Esophagus muscularis mucosa (tissue), 4 donors: ENCODE measurements around the gene IMPA2. TPM values are rescaled to one million over a fixed set of nuclear protein-coding genes. Genes with fewer than 3 reads are reported as not detected.

Experiments
- DNase-seq: peaks from one replicate; pipeline ENCODE4 v3.0.0-alpha.2; 2017; ENCODE audit errors: extremely low spot score
- H3K27ac ChIP-seq, 4 donors: fragments of 200-600 bp; sonication (generic); replicated peaks in 1 of 4; 1 replicate in 3 of 4; 2 replicates in 1 of 4; pipeline ENCODE4 v1.5.1; 2016 to 2019; ENCODE audit warnings: mild to moderate bottlenecking in 1 of 4
- H3K27me3 ChIP-seq, 4 donors: fragments of 200-600 bp; sonication (generic); one replicate each; pipeline versions ENCODE4 v1.5.1 to v1.6.0; 2016 to 2019
- H3K36me3 ChIP-seq, 4 donors: fragments of 200-600 bp; sonication (generic); one replicate each; pipeline ENCODE4 v1.5.1; 2016 to 2019
- H3K4me1 ChIP-seq, 4 donors: fragments of 200-600 bp; sonication (generic); one replicate each; pipeline ENCODE4 v1.5.1; 2016 to 2019
- H3K4me3 ChIP-seq, 4 donors: fragments of 200-600 bp; sonication (generic); 1 replicate in 2 of 4; 2 replicates in 2 of 4; pipeline ENCODE4 v1.5.1; 2016 to 2019; ENCODE audit warnings: mild to moderate bottlenecking in 4 of 4, moderate library complexity in 1 of 4
- H3K9me3 ChIP-seq, 4 donors: fragments of 200-600 bp; sonication (generic); 1 replicate in 3 of 4; 2 replicates in 1 of 4; pipeline ENCODE4 v1.5.1; 2016 to 2019
- CTCF ChIP-seq, 3 experiments: fragments of 200-600 bp in 2 of 3; fragments of 450-650 bp in 1 of 3; sonication (generic) in 2 of 3; IDR thresholded peaks; one replicate each; pipeline ENCODE4 v1.5.1; 2017 to 2019; ENCODE audit warnings: antibody characterized with exemption in 3 of 3, mild to moderate bottlenecking in 2 of 3, moderate library complexity in 1 of 3
- EP300 ChIP-seq: sonication (generic); formaldehyde crosslinking; IDR thresholded peaks from one replicate; pipeline ENCODE4 v1.6.1; 2017; ENCODE audit warnings: antibody characterized with exemption
- POLR2A ChIP-seq: fragments of 450-650 bp; IDR thresholded peaks from one replicate; pipeline ENCODE4 v1.6.1; 2017; ENCODE audit warnings: antibody characterized with exemption, moderate library complexity, mild to moderate bottlenecking, low read depth
- POLR2AphosphoS5 ChIP-seq, 2 donors: sonication (generic); formaldehyde crosslinking; IDR thresholded peaks; one replicate each; pipeline ENCODE4 v1.6.1; 2017; ENCODE audit warnings: antibody characterized with exemption in 2 of 2
- WGBS: methylation state at CpG from one replicate; pipeline ENCODE4 v1.1.5; 2018; 5-methylcytosine and 5-hydroxymethylcytosine counted together
- intact Hi-C: fragments of 100-400 bp; cut with DNase I; formaldehyde crosslinking; loops from one replicate; pipeline ENCODE4 v1.15.1; 2023
- total RNA-seq, 4 donors: library from RNA; depleted of rRNA; stranded (reverse); fragments of >200 nt; gene quantifications; one replicate each; pipeline versions ENCODE4 v1.1.0 to v1.2.1, GENCODE V29; 2016

The IMPA2 gene
- total RNA-seq, 4 donors from 2014 or later, result 90.1 to 317 (median 165) TPM

GRCh38 chr18:11991021-11991795, 9.9 kb downstream of the IMPA2 start:
- no peak for DNase-seq
- H3K4me1 ChIP-seq, result peaks cover 54 to 82% (median 63%) of the 10 kb centered on the region in 4 donors
- H3K4me3 ChIP-seq, result no peak overlapping the region
- WGBS, result 86% methylated on average over 19 of the region's 19 CpGs
- intact Hi-C loops, result no loop called here
- no peaks in the 10 kb centered on the region for H3K27me3 ChIP-seq
- no peaks in the 10 kb centered on the region for H3K9me3 ChIP-seq
- TF ChIP-seq POLR2A (no peak), CTCF (IDR thresholded peaks at IDR 0.05) (no peak), EP300 (no peak), POLR2AphosphoS5 (IDR thresholded peaks at IDR 0.05) (no peak)
- H3K27ac ChIP-seq, result peak overlapping the region in 1 of 4 donors; percentile 6
- H3K36me3 ChIP-seq, result no peaks in the 10 kb centered on the region

DNA sequence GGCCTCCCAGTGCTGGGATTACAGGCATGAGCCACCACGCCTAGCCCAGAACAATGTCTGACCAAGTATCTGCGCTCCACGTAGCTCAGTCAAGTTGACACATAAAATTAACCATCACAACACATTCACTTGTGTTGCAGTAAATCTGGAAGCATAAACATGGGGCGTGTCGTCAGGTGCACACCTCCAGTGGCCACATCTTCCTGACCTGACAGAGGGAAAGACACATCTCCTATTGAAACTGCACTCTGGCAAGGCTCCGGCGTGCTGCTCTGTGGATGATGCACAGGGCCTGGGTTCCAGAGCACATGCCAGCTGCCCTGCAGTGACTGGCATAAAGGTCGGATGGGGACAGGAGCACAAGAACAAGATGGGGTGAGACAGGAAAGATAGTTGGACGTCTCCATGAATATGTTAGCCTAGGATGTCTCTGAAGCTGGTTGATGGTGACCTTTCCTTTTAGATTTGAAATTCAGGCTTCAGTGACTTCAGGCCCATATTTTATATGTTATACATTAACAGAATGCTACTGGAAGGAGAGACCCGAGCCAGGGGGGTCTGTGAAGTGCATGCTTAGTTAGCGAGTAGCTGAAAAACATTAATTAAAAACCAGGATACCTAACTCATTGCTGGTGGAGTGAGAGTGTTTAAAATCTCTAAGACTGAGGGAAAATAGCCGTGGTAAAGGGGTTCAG, 10.9 kb downstream of the IMPA2 start:
- Histone ChIP-seq H3K4me1 (peaks cover 54 to 82% (median 62%) of the 10 kb centered on the region in 4 donors), H3K9me3 (no peaks in the 10 kb centered on the region)

GRCh38 chr18:11993264-11993916, 12.1 kb downstream of the IMPA2 start:
- TF ChIP-seq EP300 (no peak), POLR2A (no peak), CTCF (IDR thresholded peaks at IDR 0.05) (no peak), POLR2AphosphoS5 (IDR thresholded peaks at IDR 0.05) (no peak)
- Histone ChIP-seq H3K4me3 (no peak overlapping the region), H3K4me1 (peaks cover 55 to 82% (median 63%) of the 10 kb centered on the region in 4 donors), H3K27me3 (no peaks in the 10 kb centered on the region), H3K27ac (peak overlapping the region in 2 of 4 donors; percentile 51 to 77), H3K36me3 (no peaks in the 10 kb centered on the region), H3K9me3 (no peaks in the 10 kb centered on the region)
- no peak for DNase-seq
- intact Hi-C loops, result no loop called here
- 89% methylated on average over 4 of the region's 11 CpGs for WGBS

More for the DNA sequence above, 10.9 kb downstream of the IMPA2 start:
- peak overlapping the region in 1 of 4 donors; percentile 6 for H3K27ac ChIP-seq
- 88% methylated on average over 12 of the region's 12 CpGs for WGBS
- no peak for DNase-seq
- no peaks in the 10 kb centered on the region for H3K27me3 ChIP-seq
- H3K36me3 ChIP-seq, result no peaks in the 10 kb centered on the region
- TF ChIP-seq CTCF (IDR thresholded peaks at IDR 0.05) (no peak), EP300 (no peak), POLR2AphosphoS5 (IDR thresholded peaks at IDR 0.05) (no peak), POLR2A (no peak)
- no peak overlapping the region for H3K4me3 ChIP-seq
- intact Hi-C loops, result no loop called here

DNA sequence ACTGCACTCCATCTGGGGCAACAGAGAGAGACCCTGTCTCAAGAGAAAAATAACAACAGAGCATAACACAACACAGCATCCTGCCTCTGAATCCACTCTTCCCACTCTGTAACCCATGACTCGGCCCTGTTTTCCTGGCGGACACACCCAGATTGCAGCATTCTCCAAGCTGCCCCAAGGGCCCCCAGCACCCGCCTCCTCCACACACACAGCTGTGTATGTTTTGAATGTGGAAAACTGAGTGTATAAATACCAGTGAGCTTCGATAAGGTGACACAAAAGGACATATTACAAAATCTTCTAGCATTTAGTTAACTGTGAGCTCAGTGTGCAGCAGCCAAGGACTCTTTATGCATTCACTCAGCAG, 13.0 kb downstream of the IMPA2 start:
- DNase-seq, result no peak

More for the DNA sequence above, 13.0 kb downstream of the IMPA2 start:
- WGBS, result 31% methylated on average over 4 of the region's 4 CpGs
- Histone ChIP-seq H3K4me1 (peaks cover 50 to 81% (median 58%) of the 10 kb centered on the region in 4 donors), H3K4me3 (peak overlapping the region in 1 of 4 donors; percentile 7), H3K36me3 (peaks cover 0 to 4% (median 2%) of the 10 kb centered on the region in 4 donors), H3K27me3 (no peaks in the 10 kb centered on the region), H3K27ac (peak overlapping the region in 3 of 4 donors; percentile 44 to 77 (median 51)), H3K9me3 (no peaks in the 10 kb centered on the region)
- intact Hi-C loops, result loop anchor here (2.0 kb wide), 1 partner anchor 56 kb away; no protein-coding TSS in a partner anchor
- TF ChIP-seq EP300 (no peak), POLR2AphosphoS5 (IDR thresholded peaks at IDR 0.05) (peak; percentile 29 to 35), CTCF (IDR thresholded peaks at IDR 0.05) (no peak), POLR2A (no peak)
